GOT3 (cell line): ENCODE data around the gene TMEM31.
"Not testable (repeated sequence)": the region's sequence is repeated elsewhere in the genome, so short reads cannot be mapped to it uniquely, and the experiment has no call there.

Source experiments
- DNase-seq: peaks from one replicate; lab custom pipeline; 2025; ENCODE audit warnings: mixed read lengths; lab: John Stamatoyannopoulos, UW

The TMEM31 gene

DNA sequence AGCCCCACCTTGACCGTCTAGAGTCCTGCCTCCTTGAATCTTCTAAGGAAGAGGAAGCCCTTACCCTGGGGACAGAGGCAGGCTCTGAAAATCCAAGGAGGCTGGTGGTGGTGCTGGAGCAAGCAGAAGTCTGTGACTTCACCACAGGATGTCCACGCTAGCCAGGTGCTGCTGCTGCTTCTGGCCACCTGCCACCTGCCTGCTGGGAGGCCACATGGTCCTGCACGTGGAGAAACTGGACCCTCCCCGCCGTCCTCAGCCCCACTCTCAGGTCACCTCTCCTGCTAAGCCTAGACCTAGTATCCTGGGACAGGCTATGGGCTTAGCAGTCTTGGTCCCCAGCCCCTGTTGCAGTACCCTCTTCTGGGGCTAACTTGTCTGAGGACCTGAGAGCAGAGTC is 15.8 kb downstream of the TMEM31 start:
- no peak for DNase-seq

DNA sequence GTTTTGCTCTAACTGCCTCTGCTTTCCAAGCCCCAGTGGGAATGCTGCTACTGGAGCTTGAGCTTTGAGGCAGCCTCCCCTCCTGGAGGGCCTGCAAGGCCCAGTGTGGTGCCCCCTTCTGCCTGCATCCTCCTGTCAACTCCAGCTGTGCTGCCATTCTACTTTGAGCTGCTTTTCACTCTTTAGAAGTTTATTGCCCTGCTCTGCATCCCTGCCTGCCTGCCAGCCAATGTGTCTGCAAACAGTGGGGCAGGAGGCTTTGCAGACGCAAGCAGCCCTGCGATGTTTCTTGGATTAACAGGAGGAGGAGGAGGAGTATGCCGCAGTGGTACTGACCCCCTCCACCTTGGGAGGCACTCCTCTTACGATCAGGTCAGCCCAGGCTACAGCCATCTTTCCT is 16.4 kb downstream of the TMEM31 start:
- no peak for DNase-seq

DNA sequence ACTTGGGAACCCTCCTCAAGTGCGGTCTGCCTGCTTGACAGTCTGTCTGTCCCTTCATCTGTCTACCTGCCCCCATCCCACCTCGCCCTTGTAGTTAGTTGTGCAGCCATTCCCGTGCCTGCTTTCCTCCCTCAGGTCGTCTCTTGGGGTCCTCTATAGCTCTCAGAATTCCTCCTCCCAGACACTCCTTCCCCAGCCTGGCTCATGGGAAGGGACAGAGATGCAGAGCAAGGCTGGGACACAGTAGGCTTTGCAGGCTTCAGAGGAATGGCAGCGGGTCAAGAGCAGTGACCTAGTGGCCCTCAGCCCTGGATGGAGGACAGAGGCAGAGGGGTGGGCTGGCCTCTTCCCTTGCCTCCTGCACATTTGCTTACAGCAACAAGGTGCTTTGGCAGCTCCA is 18.3 kb downstream of the TMEM31 start:
- no peak for DNase-seq

DNA sequence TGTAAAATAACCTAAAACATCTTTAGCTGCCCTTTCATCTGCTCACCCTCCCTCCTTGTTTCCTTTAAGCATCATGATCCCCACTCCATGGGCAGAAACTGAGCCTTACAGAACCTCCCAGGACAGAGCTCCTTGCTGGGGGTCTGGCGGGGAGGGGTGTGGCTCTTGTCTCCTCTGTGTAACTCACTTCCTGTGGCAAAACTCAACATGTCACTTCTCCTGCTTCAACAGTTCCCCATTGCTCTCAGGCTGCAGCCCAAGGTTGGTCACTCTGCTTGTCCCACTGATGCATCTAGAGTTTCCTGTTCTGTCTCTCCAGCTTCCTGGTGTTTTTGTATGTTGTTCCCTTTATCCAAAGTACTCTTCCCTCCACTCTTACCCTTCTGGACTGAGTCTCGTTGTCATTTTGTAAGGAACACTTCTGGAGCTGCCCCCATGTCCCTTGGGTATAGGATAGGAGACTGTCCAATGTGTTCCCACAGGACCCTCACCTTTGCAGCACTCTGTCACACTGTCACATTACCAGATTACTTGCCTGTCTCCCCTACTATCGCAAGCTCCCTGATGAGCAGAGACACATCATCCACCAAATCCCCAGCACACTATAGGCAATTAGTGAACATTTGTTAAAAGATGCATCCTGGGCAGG is 19.6 kb downstream of the TMEM31 start:
- DNase-seq = no peak

DNA sequence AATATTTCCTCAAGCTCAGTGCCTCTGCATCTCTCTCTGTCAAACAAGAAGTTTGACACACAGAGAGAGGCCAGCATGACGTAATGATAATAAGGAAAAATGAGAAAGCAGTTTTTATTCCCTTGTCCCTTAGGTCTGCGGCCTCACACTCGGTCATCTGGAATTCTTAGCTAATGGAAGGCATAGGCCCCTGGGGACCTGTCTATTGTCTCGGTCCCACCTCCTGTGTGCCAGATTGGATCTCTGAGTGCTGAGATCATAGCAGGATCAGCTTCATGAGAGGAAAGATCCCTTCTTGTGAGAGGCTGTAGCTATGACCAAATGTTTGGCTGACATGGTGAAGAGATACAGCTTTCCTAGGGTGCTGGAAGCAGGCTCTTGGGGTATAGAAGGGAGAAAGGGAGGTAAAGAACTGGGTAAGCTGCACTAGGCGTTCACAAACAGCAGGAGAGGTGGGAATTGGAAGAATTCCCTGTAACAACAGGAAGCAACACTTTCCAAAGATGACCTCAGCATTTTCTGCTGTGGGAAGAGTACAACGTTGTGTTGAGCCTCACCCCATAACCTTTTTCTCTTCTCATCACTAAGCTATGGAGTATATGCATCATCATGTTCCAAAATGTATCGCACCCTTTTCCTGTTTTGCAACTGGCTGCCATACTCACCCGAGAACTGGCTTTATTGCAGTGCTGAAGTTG is 20.2 kb downstream of the TMEM31 start:
- DNase-seq = peak; percentile 5

DNA sequence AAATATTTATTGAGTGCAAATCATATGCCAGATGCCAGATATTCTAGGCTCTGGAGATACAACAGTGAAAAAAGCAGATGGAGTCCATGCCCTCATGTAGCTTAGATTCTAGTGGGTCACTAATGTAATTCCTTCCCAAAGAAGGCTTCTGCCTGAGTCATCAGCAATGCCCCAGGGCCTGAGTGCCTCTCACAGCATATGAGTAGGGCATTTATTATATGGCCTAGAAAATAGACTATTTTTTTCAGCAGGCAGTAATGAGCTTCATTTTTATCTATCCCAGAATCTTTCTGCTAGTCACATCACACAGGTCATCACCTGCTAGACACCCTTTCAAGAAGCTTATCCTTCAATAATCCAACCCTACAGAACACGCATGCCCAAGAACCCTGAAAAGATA is 22.3 kb downstream of the TMEM31 start:
- no peak for DNase-seq

DNA sequence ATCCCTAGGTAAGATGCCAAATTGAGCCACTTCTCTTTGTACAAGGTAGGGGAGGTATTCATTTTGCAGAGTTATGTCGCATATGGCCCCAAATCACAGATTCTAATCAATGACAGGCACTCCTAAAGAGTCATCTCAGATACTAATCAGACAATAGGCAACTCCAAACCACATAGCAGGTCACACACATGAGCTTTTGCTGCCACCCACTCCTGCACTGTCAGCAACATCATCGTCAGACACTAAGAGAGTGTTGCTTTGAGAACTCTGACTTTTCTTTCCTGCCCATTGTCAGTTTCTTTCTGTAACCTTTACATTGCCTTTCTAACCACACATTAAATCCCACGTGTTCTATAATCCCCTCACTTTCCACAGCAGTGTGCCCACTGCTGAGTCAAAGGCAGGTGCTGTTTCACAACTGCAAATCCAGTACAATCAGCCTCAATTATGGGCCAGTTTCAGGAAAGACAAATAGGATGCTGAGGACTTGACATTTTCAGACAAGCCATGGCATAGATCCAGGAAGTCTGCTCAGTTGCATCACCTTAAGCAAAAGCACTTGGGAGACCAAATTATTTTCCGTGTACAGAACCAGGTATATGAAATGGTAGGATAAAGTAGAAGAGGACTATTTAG is 23.5 kb downstream of the TMEM31 start:
- DNase-seq = no peak

DNA sequence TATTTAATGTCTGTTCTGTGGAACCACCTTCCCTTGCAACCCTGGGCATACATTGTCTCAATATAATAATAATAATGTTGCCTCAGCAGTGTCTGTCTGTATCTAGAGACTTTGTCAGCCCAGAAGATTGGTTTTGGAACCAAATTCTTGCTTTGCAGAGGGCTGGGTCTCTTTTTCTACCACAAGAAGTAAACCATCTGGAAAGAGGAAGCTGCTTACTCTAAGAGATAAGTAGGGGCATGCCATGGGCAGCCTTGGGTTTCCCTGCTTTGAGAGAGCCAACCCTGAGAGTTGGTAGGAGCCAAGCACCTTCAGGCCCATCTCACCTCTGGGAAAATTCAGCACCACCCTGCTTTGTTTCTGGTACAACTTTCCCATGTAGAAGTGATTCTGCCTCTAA is 27.0 kb downstream of the TMEM31 start:
- DNase-seq = no peak

DNA sequence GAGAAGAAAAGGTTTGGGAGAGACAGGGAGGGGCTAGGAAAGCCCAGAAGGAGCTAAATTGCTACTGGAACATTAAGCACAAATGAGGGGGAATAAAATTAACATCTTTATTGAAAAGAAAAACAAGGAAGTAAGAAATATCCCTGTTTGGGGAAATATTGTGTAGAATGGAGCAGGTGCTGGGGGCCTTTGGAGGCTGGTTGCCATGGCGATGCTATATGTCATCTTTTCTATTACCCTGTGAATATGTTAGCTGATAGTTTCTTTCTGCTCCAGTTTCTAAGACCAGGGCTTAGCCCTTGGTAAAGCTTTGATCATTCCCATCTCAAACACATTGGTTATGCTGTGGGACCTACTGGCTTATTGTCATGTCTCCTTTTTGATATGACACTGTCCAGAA is 28.7 kb downstream of the TMEM31 start:
- no peak for DNase-seq

DNA sequence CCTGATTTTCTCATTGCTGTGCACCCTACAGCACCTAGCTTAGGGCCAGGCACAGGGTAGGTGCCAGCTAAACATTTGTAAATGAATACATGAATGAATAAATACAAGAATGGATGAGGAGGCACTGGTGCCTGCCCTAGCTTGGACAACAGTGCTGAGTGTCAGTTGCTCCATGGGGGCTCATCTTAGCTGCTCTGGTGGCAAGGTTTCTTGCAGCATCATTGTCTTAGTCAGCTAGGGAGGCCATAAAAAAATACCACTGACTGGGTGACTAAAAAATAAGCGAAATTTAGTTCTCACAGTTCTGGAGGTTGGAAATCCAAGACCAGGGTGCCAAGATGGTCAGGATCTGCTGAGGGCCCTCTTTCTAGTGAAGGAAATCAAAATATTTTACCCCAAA is 31.2 kb downstream of the TMEM31 start:
- no peak for DNase-seq

DNA sequence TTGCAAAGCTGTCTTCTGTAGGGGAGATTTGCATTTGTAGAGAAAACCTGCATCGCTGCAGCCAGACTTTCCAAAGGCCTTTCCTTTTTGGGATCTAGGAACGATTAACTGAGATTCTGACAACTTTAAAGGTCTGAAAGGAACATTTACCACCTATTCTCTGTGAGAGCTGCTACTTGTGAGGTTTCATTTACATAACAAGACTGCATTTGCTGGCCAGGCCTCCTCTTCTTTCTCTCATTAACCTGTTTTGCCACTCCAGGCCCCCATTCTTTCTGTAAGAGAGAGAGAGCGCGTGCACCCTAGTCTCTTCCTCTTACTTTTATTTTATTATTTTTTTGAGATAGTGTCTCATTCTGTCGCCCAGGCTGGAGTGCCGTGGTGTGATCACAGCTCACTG is 31.6 kb downstream of the TMEM31 start:
- DNase-seq = no peak

DNA sequence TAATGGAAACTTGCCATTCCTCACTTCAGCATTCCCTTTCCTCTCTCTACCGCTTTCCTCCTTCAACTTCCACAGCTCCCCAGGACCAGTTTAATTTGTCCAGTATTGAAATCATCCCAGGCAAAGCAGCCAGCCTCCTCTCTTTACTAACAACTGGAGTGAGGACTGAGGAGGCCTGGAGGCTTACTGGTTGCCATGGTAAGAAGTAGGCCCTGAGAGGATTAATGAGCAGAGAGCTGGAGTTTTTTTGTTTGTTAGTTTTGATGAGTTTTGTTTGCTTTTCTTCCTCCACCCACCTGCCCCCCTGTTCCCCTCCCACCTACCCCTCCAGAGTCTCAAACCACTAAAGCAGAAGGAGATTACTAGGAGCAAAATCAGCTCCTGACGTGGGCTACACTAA is 36.5 kb downstream of the TMEM31 start:
- DNase-seq = no peak

DNA sequence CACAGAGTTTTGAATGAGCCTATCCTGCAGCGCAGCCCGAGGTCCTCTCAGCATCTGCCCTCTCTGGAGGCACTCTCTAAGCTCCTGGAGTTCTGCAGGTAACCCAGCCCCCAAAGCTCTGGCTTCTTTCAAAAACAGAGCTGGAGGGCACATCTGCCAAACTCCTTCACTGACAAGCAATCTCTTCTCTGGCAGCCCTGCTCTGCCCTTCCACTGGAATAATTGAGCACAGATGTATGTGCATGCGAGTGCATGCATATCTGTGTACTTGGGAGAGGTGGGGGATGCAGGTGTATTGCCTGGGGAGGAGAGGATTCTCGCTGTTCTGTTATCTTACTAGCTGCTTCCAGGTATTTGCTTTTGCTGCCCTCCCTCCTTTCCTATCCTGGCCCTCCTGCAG is 43.7 kb downstream of the TMEM31 start:
- no peak for DNase-seq

DNA sequence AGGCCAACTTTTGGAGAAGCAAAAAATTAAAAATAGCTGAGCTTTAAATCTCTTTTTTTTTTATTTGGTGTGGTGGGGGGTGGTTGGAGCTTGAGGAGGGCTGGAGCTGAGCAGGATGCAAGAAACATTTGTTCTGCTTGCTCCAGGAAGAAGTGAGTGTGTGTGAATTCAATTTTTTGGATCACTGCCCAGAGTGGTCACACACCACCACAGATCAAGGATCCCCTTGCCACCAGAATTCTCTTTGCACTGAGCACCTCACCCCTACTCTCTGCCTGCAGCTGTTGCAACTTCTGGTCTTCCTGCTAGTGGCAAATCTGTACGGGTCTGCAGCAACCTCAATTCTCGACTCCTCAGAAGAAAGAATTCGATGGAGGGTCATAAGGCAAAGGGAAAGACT is 46.0 kb downstream of the TMEM31 start:
- DNase-seq = no peak

DNA sequence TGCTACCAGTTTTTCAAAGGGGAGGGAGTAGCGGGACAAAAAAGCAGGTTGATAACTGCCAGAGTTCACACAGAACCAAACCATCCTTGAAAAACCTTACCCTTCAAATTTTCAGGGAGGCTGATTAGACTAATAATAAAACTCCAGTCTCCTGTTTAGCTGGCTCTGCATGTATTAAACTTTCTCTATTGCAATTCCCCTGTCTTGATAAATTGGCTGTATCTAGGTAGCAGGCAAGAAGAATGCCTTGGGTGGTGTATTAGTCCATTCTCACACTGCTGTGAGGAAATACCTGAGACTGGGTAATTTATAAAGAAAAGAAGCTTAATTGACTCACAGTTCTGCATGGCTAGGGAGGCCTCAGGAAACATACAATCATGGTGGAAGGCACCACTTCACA is 47.8 kb downstream of the TMEM31 start:
- DNase-seq = no peak

DNA sequence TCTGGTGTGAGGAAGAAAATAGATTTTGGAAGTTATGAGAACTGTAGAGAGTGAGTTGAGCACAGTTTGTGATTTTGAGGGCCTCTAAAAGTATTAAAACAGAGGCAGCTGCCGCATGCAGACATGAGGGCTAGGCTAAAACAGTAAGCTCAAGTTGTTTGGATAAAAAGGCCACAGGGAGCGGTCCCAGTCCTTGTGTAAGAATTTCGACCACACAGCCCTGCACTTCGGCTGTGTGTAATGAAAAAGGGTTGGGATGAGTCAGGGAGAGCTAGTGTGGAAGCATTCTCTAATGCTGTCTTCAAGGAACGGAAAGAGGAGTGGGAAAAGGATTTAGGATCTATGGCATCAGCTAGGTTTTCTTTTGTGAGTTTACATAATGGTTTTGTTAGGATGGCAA is 52.8 kb downstream of the TMEM31 start:
- DNase-seq = not testable (repeated sequence)
